ENCODE results near the gene FRAT2. TPM values are rescaled to one million over a fixed set of nuclear protein-coding genes. Genes with fewer than 3 reads are reported as not detected.

Gene FRAT2
- total RNA-seq, 1 experiment from 2014 or later, result 4.7 TPM

Other genes with a start within 250 kb of the FRAT2 start
- 0.43 and 0.66 TPM in 2 replicates for gene SLIT1, start 148.8 kb downstream of the FRAT2 start, total RNA-seq (2021)
- 59.0 and 66.2 TPM in 2 replicates for gene ARHGAP19, start 42.1 kb downstream of the FRAT2 start, total RNA-seq (2021)
- 0.45 and 1.1 TPM in 2 replicates for gene FRAT1, start 15.5 kb downstream of the FRAT2 start, total RNA-seq (2021)
- 68.6 and 86.2 TPM in 2 replicates for gene RRP12, start 66.6 kb upstream of the FRAT2 start, total RNA-seq (2021)
- gene PGAM1, start 91.5 kb upstream of the FRAT2 start, total RNA-seq (2021), result 603 and 668 TPM in 2 replicates
- 52.7 and 56.4 TPM in 2 replicates for gene EXOSC1, start 111.3 kb upstream of the FRAT2 start, total RNA-seq (2021)
- 44.8 and 49.2 TPM in 2 replicates for gene ZDHHC16, start 111.4 kb upstream of the FRAT2 start, total RNA-seq (2021)
- 70.6 and 72.5 TPM in 2 replicates for gene MMS19, start 163.7 kb upstream of the FRAT2 start, total RNA-seq (2021)
- 3.1 and 4.2 TPM in 2 replicates for gene UBTD1, start 164.2 kb upstream of the FRAT2 start, total RNA-seq (2021)
- gene ANKRD2, start 238.1 kb upstream of the FRAT2 start, total RNA-seq (2021), result not detected in 2 replicates
- not detected in 2 replicates for gene HOGA1, start 249.7 kb upstream of the FRAT2 start, total RNA-seq (2021)

All from A673 (cell line).